Sigmoid colon (tissue), 4 donors: ENCODE data around the gene NELL2.

Experiments
- EP300 ChIP-seq, 4 donors: sonication (generic); formaldehyde crosslinking; IDR thresholded peaks; one replicate each; pipeline ENCODE4 v1.6.1; 2017; ENCODE audit warnings: antibody characterized with exemption in 4 of 4
- POLR2A ChIP-seq, 2 donors: fragments of 450-650 bp; IDR thresholded peaks; one replicate each; pipeline ENCODE4 v1.6.1; 2016; ENCODE audit warnings: antibody characterized with exemption in 2 of 2, mild to moderate bottlenecking in 2 of 2, moderate library complexity in 2 of 2
- POLR2AphosphoS5 ChIP-seq, 4 donors: sonication (generic); formaldehyde crosslinking; IDR thresholded peaks; one replicate each; pipeline ENCODE4 v1.6.1; 2017; ENCODE audit warnings: antibody characterized with exemption in 4 of 4
- TF ChIP-seq, protein P1 (sequence below), 4 experiments: fragments of 450-650 bp in 3 of 4; fragments of 200-600 bp in 1 of 4; IDR thresholded peaks; one replicate each; pipeline ENCODE4 v1.5.1; 2016 to 2019; ENCODE audit warnings: antibody characterized with exemption in 4 of 4, mild to moderate bottlenecking in 3 of 4, moderate library complexity in 2 of 4

DNA sequence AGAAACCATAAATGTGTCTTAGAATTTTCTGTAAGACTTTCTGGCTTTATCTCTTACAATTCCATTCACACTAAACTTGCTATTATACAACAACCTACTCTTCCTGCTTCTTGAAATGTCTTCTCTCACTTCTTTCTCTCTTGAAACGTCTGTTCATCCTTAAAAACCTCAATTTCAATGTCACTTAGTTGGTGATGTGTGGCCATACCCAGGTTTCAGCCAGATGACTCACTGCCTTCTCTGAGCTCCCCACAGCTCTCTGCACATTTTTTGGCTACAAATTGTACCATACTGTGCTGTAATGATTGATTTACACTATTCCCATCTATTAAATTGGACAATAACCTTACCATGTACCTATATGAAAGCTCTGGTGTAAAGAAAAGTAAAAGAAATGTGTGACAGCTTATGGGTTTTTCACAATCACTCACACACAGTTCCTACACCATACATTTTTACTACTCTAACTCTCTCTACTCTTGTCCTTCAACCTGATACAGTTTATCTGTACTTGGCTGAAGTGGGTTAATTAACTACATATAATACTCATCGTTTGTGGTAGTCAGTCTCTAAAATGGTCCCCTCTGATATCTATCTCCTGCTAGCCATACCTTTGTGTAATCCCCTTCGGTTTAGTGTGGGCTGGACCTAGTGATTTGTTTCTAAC is 222.1 kb downstream of the NELL2 start:
- TF ChIP-seq, protein P1, sequence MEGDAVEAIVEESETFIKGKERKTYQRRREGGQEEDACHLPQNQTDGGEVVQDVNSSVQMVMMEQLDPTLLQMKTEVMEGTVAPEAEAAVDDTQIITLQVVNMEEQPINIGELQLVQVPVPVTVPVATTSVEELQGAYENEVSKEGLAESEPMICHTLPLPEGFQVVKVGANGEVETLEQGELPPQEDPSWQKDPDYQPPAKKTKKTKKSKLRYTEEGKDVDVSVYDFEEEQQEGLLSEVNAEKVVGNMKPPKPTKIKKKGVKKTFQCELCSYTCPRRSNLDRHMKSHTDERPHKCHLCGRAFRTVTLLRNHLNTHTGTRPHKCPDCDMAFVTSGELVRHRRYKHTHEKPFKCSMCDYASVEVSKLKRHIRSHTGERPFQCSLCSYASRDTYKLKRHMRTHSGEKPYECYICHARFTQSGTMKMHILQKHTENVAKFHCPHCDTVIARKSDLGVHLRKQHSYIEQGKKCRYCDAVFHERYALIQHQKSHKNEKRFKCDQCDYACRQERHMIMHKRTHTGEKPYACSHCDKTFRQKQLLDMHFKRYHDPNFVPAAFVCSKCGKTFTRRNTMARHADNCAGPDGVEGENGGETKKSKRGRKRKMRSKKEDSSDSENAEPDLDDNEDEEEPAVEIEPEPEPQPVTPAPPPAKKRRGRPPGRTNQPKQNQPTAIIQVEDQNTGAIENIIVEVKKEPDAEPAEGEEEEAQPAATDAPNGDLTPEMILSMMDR (IDR thresholded peaks at IDR 0.05): no peak
- TF ChIP-seq POLR2AphosphoS5 (IDR thresholded peaks at IDR 0.05) (no peak), EP300 (IDR thresholded peaks at IDR 0.05) (no peak), POLR2A (IDR thresholded peaks at IDR 0.05) (no peak)
